K562 (cell line): ENCODE measurements around the gene GNAQ. TPM values are rescaled to one million over a fixed set of nuclear protein-coding genes. Genes with fewer than 3 reads are reported as not detected.

Source experiments
- DEAF1 ChIP-seq: fragments of 450-650 bp; formaldehyde crosslinking; IDR thresholded peaks from 2 replicates; pipeline ENCODE4 v1.4.0; 2020; ENCODE audit warnings: mild to moderate bottlenecking, moderate library complexity
- polyA plus RNA-seq, 8 experiments: library from polyadenylated mRNA; depleted of rRNA in 4 of 8; stranded (reverse) in 5 of 8; unstranded in 3 of 8; fragments of >200 nt; fragmentation: Nextera tagmentation in 2 of 8; fragmentation: Illumina TruSeq in 1 of 8; extraction: Ambion mirVana in 2 of 8; extraction: Trizol in 1 of 8; gene quantifications; 2 replicates each; pipeline versions ENCODE4 v1.2.1 to v1.2.3, GENCODE V29; 2011 to 2014; ENCODE audit warnings: inconsistent platforms in 1 of 8, missing spikeins in 1 of 8
- total RNA-seq, 7 experiments: library from RNA; depleted of rRNA in 6 of 7; stranded (reverse); fragments of >200 nt in 6 of 7; fragmentation: Illumina TruSeq in 2 of 7; extraction: Trizol in 2 of 7; gene quantifications; 2 replicates each; pipeline versions ENCODE4 v1.2.1 to v1.2.3, GENCODE V29; 2011 to 2021; ENCODE audit warnings: low replicate concordance in 1 of 7
- TF ChIP-seq, protein P1 (sequence below): fragments of 200-600 bp; sonication (generic); IDR thresholded peaks from one replicate; pipeline ENCODE4 v1.6.1; 2012; ENCODE audit warnings: mild to moderate bottlenecking, low read depth, low read length, inconsistent platforms

Gene GNAQ
- total and polyA plus RNA-seq, 9 of the 15 experiments (the other 6 are each of a cell fraction or from before 2014, with no cell fraction given), result 4.8 to 27.9 (median 17.5) TPM

GRCh38 chr9:77831781-77832180 lies 199.8 kb downstream of the GNAQ start (continued):
- no peak for TF ChIP-seq DEAF1 (CRISPR knock-in tag)
- TF ChIP-seq, protein P1, sequence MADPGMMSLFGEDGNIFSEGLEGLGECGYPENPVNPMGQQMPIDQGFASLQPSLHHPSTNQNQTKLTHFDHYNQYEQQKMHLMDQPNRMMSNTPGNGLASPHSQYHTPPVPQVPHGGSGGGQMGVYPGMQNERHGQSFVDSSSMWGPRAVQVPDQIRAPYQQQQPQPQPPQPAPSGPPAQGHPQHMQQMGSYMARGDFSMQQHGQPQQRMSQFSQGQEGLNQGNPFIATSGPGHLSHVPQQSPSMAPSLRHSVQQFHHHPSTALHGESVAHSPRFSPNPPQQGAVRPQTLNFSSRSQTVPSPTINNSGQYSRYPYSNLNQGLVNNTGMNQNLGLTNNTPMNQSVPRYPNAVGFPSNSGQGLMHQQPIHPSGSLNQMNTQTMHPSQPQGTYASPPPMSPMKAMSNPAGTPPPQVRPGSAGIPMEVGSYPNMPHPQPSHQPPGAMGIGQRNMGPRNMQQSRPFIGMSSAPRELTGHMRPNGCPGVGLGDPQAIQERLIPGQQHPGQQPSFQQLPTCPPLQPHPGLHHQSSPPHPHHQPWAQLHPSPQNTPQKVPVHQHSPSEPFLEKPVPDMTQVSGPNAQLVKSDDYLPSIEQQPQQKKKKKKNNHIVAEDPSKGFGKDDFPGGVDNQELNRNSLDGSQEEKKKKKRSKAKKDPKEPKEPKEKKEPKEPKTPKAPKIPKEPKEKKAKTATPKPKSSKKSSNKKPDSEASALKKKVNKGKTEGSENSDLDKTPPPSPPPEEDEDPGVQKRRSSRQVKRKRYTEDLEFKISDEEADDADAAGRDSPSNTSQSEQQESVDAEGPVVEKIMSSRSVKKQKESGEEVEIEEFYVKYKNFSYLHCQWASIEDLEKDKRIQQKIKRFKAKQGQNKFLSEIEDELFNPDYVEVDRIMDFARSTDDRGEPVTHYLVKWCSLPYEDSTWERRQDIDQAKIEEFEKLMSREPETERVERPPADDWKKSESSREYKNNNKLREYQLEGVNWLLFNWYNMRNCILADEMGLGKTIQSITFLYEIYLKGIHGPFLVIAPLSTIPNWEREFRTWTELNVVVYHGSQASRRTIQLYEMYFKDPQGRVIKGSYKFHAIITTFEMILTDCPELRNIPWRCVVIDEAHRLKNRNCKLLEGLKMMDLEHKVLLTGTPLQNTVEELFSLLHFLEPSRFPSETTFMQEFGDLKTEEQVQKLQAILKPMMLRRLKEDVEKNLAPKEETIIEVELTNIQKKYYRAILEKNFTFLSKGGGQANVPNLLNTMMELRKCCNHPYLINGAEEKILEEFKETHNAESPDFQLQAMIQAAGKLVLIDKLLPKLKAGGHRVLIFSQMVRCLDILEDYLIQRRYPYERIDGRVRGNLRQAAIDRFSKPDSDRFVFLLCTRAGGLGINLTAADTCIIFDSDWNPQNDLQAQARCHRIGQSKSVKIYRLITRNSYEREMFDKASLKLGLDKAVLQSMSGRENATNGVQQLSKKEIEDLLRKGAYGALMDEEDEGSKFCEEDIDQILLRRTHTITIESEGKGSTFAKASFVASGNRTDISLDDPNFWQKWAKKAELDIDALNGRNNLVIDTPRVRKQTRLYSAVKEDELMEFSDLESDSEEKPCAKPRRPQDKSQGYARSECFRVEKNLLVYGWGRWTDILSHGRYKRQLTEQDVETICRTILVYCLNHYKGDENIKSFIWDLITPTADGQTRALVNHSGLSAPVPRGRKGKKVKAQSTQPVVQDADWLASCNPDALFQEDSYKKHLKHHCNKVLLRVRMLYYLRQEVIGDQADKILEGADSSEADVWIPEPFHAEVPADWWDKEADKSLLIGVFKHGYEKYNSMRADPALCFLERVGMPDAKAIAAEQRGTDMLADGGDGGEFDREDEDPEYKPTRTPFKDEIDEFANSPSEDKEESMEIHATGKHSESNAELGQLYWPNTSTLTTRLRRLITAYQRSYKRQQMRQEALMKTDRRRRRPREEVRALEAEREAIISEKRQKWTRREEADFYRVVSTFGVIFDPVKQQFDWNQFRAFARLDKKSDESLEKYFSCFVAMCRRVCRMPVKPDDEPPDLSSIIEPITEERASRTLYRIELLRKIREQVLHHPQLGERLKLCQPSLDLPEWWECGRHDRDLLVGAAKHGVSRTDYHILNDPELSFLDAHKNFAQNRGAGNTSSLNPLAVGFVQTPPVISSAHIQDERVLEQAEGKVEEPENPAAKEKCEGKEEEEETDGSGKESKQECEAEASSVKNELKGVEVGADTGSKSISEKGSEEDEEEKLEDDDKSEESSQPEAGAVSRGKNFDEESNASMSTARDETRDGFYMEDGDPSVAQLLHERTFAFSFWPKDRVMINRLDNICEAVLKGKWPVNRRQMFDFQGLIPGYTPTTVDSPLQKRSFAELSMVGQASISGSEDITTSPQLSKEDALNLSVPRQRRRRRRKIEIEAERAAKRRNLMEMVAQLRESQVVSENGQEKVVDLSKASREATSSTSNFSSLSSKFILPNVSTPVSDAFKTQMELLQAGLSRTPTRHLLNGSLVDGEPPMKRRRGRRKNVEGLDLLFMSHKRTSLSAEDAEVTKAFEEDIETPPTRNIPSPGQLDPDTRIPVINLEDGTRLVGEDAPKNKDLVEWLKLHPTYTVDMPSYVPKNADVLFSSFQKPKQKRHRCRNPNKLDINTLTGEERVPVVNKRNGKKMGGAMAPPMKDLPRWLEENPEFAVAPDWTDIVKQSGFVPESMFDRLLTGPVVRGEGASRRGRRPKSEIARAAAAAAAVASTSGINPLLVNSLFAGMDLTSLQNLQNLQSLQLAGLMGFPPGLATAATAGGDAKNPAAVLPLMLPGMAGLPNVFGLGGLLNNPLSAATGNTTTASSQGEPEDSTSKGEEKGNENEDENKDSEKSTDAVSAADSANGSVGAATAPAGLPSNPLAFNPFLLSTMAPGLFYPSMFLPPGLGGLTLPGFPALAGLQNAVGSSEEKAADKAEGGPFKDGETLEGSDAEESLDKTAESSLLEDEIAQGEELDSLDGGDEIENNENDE, result no peak
